Measurements from ENCODE around the gene LRIT2.

- TF ChIP-seq POLR2A (IDR thresholded peaks at IDR 0.05; ENCODE audit: low read length): no peak
- no peak for TF ChIP-seq GATA1 (IDR thresholded peaks at IDR 0.05; ENCODE audit: low read depth, low read length)
These were observed 39.3 kb upstream of the LRIT2 start for GRCh38 chr10:84264611-84265141.

Measured in erythroblast (primary cell).